ENCODE data around the gene TBC1D4.
"Not testable (repeated sequence)": the region's sequence is repeated elsewhere in the genome, so short reads cannot be mapped to it uniquely, and the experiment has no call there.

The TBC1D4 gene

GRCh38 chr13:75352641-75353327 is 129.2 kb downstream of the TBC1D4 start:
- H3K36me3 ChIP-seq: no peaks in the 10 kb centered on the region
- H3K27me3 ChIP-seq (ENCODE audit: insufficient read depth, low read depth, severe bottlenecking): no peaks in the 10 kb centered on the region
- no peak for DNase-seq
- no peak overlapping the region for H3K27ac ChIP-seq
- no peak for TF ChIP-seq CTCF (IDR thresholded peaks at IDR 0.05; ENCODE audit: low read depth, low read length)
- H3K4me3 ChIP-seq (ENCODE audit: low read depth, low read length): no peak overlapping the region
- H3K9me3 ChIP-seq (ENCODE audit: severe bottlenecking): no peaks in the 10 kb centered on the region

GRCh38 chr13:75351538-75351937 is 130.4 kb downstream of the TBC1D4 start:
- not testable (repeated sequence) for H3K4me3 ChIP-seq (ENCODE audit: low read depth, low read length); DNase-seq; H3K36me3 ChIP-seq; H3K27ac ChIP-seq; H3K9me3 ChIP-seq (ENCODE audit: severe bottlenecking); H3K27me3 ChIP-seq (ENCODE audit: insufficient read depth, low read depth, severe bottlenecking)

GRCh38 chr13:75347925-75348324 is 134.0 kb downstream of the TBC1D4 start:
- no peaks in the 10 kb centered on the region for H3K36me3 ChIP-seq
- H3K27ac ChIP-seq: no peak overlapping the region
- H3K4me3 ChIP-seq (ENCODE audit: low read depth, low read length): no peak overlapping the region
- no peak for TF ChIP-seq CTCF (IDR thresholded peaks at IDR 0.05; ENCODE audit: low read depth, low read length)
- H3K27me3 ChIP-seq (ENCODE audit: insufficient read depth, low read depth, severe bottlenecking): no peaks in the 10 kb centered on the region
- H3K9me3 ChIP-seq (ENCODE audit: severe bottlenecking): no peaks in the 10 kb centered on the region
- DNase-seq: no peak

- DNase-seq: no peak
- H3K36me3 ChIP-seq: no peaks in the 10 kb centered on the region
These were observed 134.5 kb downstream of the TBC1D4 start for GRCh38 chr13:75347457-75347856.

GRCh38 chr13:75345193-75345592 is 136.8 kb downstream of the TBC1D4 start:
- H3K27ac ChIP-seq: no peak overlapping the region
- H3K9me3 ChIP-seq (ENCODE audit: severe bottlenecking): no peaks in the 10 kb centered on the region
- no peaks in the 10 kb centered on the region for H3K27me3 ChIP-seq (ENCODE audit: insufficient read depth, low read depth, severe bottlenecking)
- H3K36me3 ChIP-seq: no peaks in the 10 kb centered on the region
- no peak for DNase-seq
- no peak overlapping the region for H3K4me3 ChIP-seq (ENCODE audit: low read depth, low read length)
- no peak for TF ChIP-seq CTCF (IDR thresholded peaks at IDR 0.05; ENCODE audit: low read depth, low read length)

More at GRCh38 chr13:75347457-75347856, 134.5 kb downstream of the TBC1D4 start:
- no peak for TF ChIP-seq CTCF (IDR thresholded peaks at IDR 0.05; ENCODE audit: low read depth, low read length)
- H3K9me3 ChIP-seq (ENCODE audit: severe bottlenecking): no peaks in the 10 kb centered on the region
- no peak overlapping the region for H3K27ac ChIP-seq
- no peak overlapping the region for H3K4me3 ChIP-seq (ENCODE audit: low read depth, low read length)
- H3K27me3 ChIP-seq (ENCODE audit: insufficient read depth, low read depth, severe bottlenecking): no peaks in the 10 kb centered on the region

GRCh38 chr13:75341028-75341427 is 140.9 kb downstream of the TBC1D4 start:
- Histone ChIP-seq H3K9me3 (ENCODE audit: severe bottlenecking) (no peaks in the 10 kb centered on the region), H3K4me3 (ENCODE audit: low read depth, low read length) (no peak overlapping the region), H3K27ac (no peak overlapping the region), H3K36me3 (no peaks in the 10 kb centered on the region), H3K27me3 (ENCODE audit: insufficient read depth, low read depth, severe bottlenecking) (no peaks in the 10 kb centered on the region)
- no peak for DNase-seq
- no peak for TF ChIP-seq CTCF (IDR thresholded peaks at IDR 0.05; ENCODE audit: low read depth, low read length)

Measured in WERI-Rb-1 (cell line).